Karpas-422 (cell line): ENCODE results near the gene COPS8. TPM values are rescaled to one million over a fixed set of nuclear protein-coding genes. Genes with fewer than 3 reads are reported as not detected.
A peak's percentile ranks its signal among the peaks of the same experiment; 100 is the strongest.

Experiments
- DNase-seq: peaks from one replicate; pipeline ENCODE4 v3.0.0-alpha.2; 2015
- H2AFZ ChIP-seq: fragments of 200-600 bp; sonication (generic); 2 replicates; pipeline ENCODE4 v1.6.1; 2014; ENCODE audit warnings: antibody characterized with exemption, low read length, mixed read lengths
- H3K27ac ChIP-seq: fragments of 200-600 bp; sonication (generic); 2 replicates; pipeline ENCODE4 v1.5.1; 2014; ENCODE audit warnings: mild to moderate bottlenecking, low read length, moderate library complexity
- H3K27me3 ChIP-seq: fragments of 200-600 bp; sonication (generic); 2 replicates; pipeline ENCODE4 v1.6.1; 2014; ENCODE audit warnings: low read length, mixed read lengths
- H3K36me3 ChIP-seq: fragments of 200-600 bp; sonication (generic); 2 replicates; pipeline ENCODE4 v1.6.1; 2014; ENCODE audit warnings: low read length, mixed read lengths; ENCODE audit not compliant: insufficient read depth
- H3K4me1 ChIP-seq: fragments of 200-600 bp; sonication (generic); 2 replicates; pipeline ENCODE4 v1.6.1; 2014; ENCODE audit warnings: mild to moderate bottlenecking, low read length, mixed read lengths
- H3K4me2 ChIP-seq: fragments of 200-600 bp; sonication (generic); 2 replicates; pipeline ENCODE4 v1.6.1; 2014; ENCODE audit warnings: low read length, low read depth, mild to moderate bottlenecking; ENCODE audit not compliant: poor library complexity, severe bottlenecking
- H3K4me3 ChIP-seq: fragments of 200-600 bp; sonication (generic); 2 replicates; pipeline ENCODE4 v1.5.1; 2014; ENCODE audit warnings: mild to moderate bottlenecking, antibody characterized with exemption, low read length, mixed read lengths
- H3K79me2 ChIP-seq: fragments of 200-600 bp; sonication (generic); 2 replicates; pipeline ENCODE4 v1.6.1; 2014; ENCODE audit warnings: mild to moderate bottlenecking, low read length, mixed read lengths
- H3K9ac ChIP-seq: fragments of 200-600 bp; sonication (generic); 2 replicates; pipeline ENCODE4 v1.6.0; 2014; ENCODE audit warnings: low read length
- H3K9me2 ChIP-seq: fragments of 200-600 bp; sonication (generic), shearing (Covaris generic); replicated peaks from 2 replicates; pipeline ENCODE4 v1.6.0; 2014; ENCODE audit warnings: mild to moderate bottlenecking, low read length, moderate library complexity; ENCODE audit not compliant: insufficient read depth
- H3K9me3 ChIP-seq: fragments of 300-700, 200-600 bp; sonication (generic); 2 replicates; pipeline ENCODE4 v1.6.1; 2014; ENCODE audit warnings: low read length, mixed read lengths
- H4K20me1 ChIP-seq: fragments of 200-600 bp; sonication (generic); 2 replicates; pipeline ENCODE4 v1.6.1; 2014; ENCODE audit warnings: mild to moderate bottlenecking, antibody characterized with exemption, low read length, low read depth; ENCODE audit not compliant: insufficient read depth
- total RNA-seq: library from RNA; depleted of rRNA; stranded (reverse); fragments of >200 nt; shearing (Covaris generic); gene quantifications from 2 replicates; pipeline ENCODE4 v1.2.3, GENCODE V29; 2014; ENCODE audit warnings: low replicate concordance

COPS8 gene
- total RNA-seq, 1 experiment from 2014 or later: 105 TPM

- H4K20me1 ChIP-seq: no peaks in the 10 kb centered on the region
- no peaks in the 10 kb centered on the region for H3K4me1 ChIP-seq
- no peaks in the 10 kb centered on the region for H3K9me3 ChIP-seq
- H3K27ac ChIP-seq: no peak overlapping the region
- peak; percentile 82 for DNase-seq
- H3K9ac ChIP-seq: no peak overlapping the region
- H3K4me3 ChIP-seq: no peak overlapping the region
- H3K36me3 ChIP-seq: no peaks in the 10 kb centered on the region
- no peak overlapping the region for H3K4me2 ChIP-seq
- H3K9me2 ChIP-seq: no peaks in the 10 kb centered on the region
- no peaks in the 10 kb centered on the region for H3K79me2 ChIP-seq
- H3K27me3 ChIP-seq: no peaks in the 10 kb centered on the region
- no peak overlapping the region for H2AFZ ChIP-seq
Observed at GRCh38 chr2:237072067-237072931, 13.4 kb upstream of the COPS8 start.

GRCh38 chr2:237073552-237073951 is 12.1 kb upstream of the COPS8 start:
- Histone ChIP-seq H3K9me3 (no peaks in the 10 kb centered on the region), H2AFZ (no peak overlapping the region), H4K20me1 (no peaks in the 10 kb centered on the region), H3K79me2 (no peaks in the 10 kb centered on the region), H3K27ac (no peak overlapping the region), H3K4me1 (no peaks in the 10 kb centered on the region), H3K36me3 (no peaks in the 10 kb centered on the region), H3K9me2 (no peaks in the 10 kb centered on the region), H3K27me3 (no peaks in the 10 kb centered on the region), H3K4me3 (no peak overlapping the region), H3K9ac (no peak overlapping the region), H3K4me2 (no peak overlapping the region)
- DNase-seq: no peak

- Histone ChIP-seq H3K27ac (no peak overlapping the region), H4K20me1 (no peaks in the 10 kb centered on the region), H3K27me3 (no peaks in the 10 kb centered on the region), H3K36me3 (no peaks in the 10 kb centered on the region), H3K9me3 (no peaks in the 10 kb centered on the region), H3K4me3 (no peak overlapping the region), H2AFZ (no peak overlapping the region), H3K4me2 (no peak overlapping the region), H3K9ac (no peak overlapping the region), H3K79me2 (no peaks in the 10 kb centered on the region), H3K9me2 (no peaks in the 10 kb centered on the region), H3K4me1 (no peaks in the 10 kb centered on the region)
- DNase-seq: no peak
Observed at GRCh38 chr2:237074211-237074993, 11.3 kb upstream of the COPS8 start.

- Histone ChIP-seq H3K9me3 (no peaks in the 10 kb centered on the region), H3K36me3 (no peaks in the 10 kb centered on the region), H2AFZ (no peak overlapping the region), H3K9ac (no peak overlapping the region), H4K20me1 (no peaks in the 10 kb centered on the region), H3K27me3 (no peaks in the 10 kb centered on the region), H3K4me3 (no peak overlapping the region), H3K79me2 (no peaks in the 10 kb centered on the region), H3K4me1 (no peaks in the 10 kb centered on the region), H3K4me2 (no peak overlapping the region), H3K27ac (no peak overlapping the region), H3K9me2 (no peaks in the 10 kb centered on the region)
- DNase-seq: no peak
Observed at GRCh38 chr2:237075749-237076599, 9.7 kb upstream of the COPS8 start.

- Histone ChIP-seq H3K9me2 (no peaks in the 10 kb centered on the region), H3K36me3 (no peaks in the 10 kb centered on the region), H3K9ac (no peak overlapping the region), H4K20me1 (peaks cover 6% of the 10 kb centered on the region; the same call in 1 of the 2 replicates), H3K4me3 (no peak overlapping the region), H3K79me2 (peaks cover 9% of the 10 kb centered on the region), H3K27ac (no peak overlapping the region), H2AFZ (no peak overlapping the region), H3K27me3 (no peaks in the 10 kb centered on the region), H3K4me1 (peaks cover 9% of the 10 kb centered on the region), H3K4me2 (no peak overlapping the region), H3K9me3 (no peaks in the 10 kb centered on the region)
- no peak for DNase-seq
Observed at GRCh38 chr2:237081596-237081995, 4.1 kb upstream of the COPS8 start.

- Histone ChIP-seq H3K4me2 (no peak overlapping the region), H2AFZ (no peak overlapping the region)
Observed at GRCh38 chr2:237083026-237083425, 2.7 kb upstream of the COPS8 start.

GRCh38 chr2:237084444-237084843 is 1.2 kb upstream of the COPS8 start:
- Histone ChIP-seq H3K9ac (peak overlapping the region; percentile 88; the same call in 1 of the 2 replicates), H3K27me3 (no peaks in the 10 kb centered on the region), H4K20me1 (peaks cover 7% of the 10 kb centered on the region; the same call in 1 of the 2 replicates), H3K27ac (no peak overlapping the region), H3K9me3 (no peaks in the 10 kb centered on the region), H3K9me2 (no peaks in the 10 kb centered on the region), H3K79me2 (peaks cover 37% of the 10 kb centered on the region), H3K4me3 (peak overlapping the region; percentile 99), H3K36me3 (peaks cover 9% of the 10 kb centered on the region; the same call in 1 of the 2 replicates), H3K4me1 (peaks cover 24% of the 10 kb centered on the region), H2AFZ (no peak overlapping the region), H3K4me2 (peak overlapping the region; percentile 87)
- DNase-seq: no peak

More at GRCh38 chr2:237083026-237083425, 2.7 kb upstream of the COPS8 start:
- Histone ChIP-seq H3K9ac (no peak overlapping the region), H3K9me2 (no peaks in the 10 kb centered on the region), H3K9me3 (no peaks in the 10 kb centered on the region), H3K27me3 (no peaks in the 10 kb centered on the region), H3K79me2 (peaks cover 23% of the 10 kb centered on the region), H3K4me3 (no peak overlapping the region), H4K20me1 (peaks cover 7% of the 10 kb centered on the region; the same call in 1 of the 2 replicates), H3K27ac (no peak overlapping the region), H3K4me1 (peaks cover 21% of the 10 kb centered on the region), H3K36me3 (0 out of 2 replicates have a peak, but pooled peaks cover 4% of the 10 kb centered on the region)
- DNase-seq: no peak
